Eye (tissue), 1 donor: Measurements from ENCODE around the gene SMIM11.
"Not testable (repeated sequence)": the region's sequence is repeated elsewhere in the genome, so short reads cannot be mapped to it uniquely, and the experiment has no call there.

Experiments used
- DNase-seq: peaks from one replicate; pipeline ENCODE4 v3.0.0-alpha.2; 2015

The SMIM11 gene

GRCh38 chr21:34357889-34358288, 17.4 kb upstream of the SMIM11 start:
- no peak for DNase-seq

- no peak for DNase-seq
These were observed 16.4 kb upstream of the SMIM11 start for GRCh38 chr21:34358866-34359265.

GRCh38 chr21:34360488-34361241, 14.6 kb upstream of the SMIM11 start:
- no peak for DNase-seq

- no peak for DNase-seq
These were observed 13.2 kb upstream of the SMIM11 start for GRCh38 chr21:34362136-34362444.

GRCh38 chr21:34362670-34363069, 12.6 kb upstream of the SMIM11 start:
- DNase-seq, result no peak

- DNase-seq, result no peak
These were observed 11.6 kb upstream of the SMIM11 start, which contains the start of gene KCNE2 for GRCh38 chr21:34363733-34364132. Gene KCNE2 (plus strand): TSS chr21:34364006. CDS start chr21:34370479, 6,473 bp downstream.

GRCh38 chr21:34364921-34365320, 10.4 kb upstream of the SMIM11 start:
- DNase-seq, result no peak

GRCh38 chr21:34365809-34366208, 9.5 kb upstream of the SMIM11 start:
- DNase-seq, result no peak

GRCh38 chr21:34367320-34367935, 7.9 kb upstream of the SMIM11 start:
- DNase-seq, result peak; percentile 85

GRCh38 chr21:34369741-34370140, 5.6 kb upstream of the SMIM11 start:
- no peak for DNase-seq

- DNase-seq, result no peak
These were observed 3.0 kb upstream of the SMIM11 start for GRCh38 chr21:34372321-34372720.

GRCh38 chr21:34374462-34374861, 845 bp upstream of the SMIM11 start:
- DNase-seq, result not testable (repeated sequence)

GRCh38 chr21:34375619-34375972, 289 bp downstream of the SMIM11 start:
- not testable (repeated sequence) for DNase-seq

GRCh38 chr21:34383138-34383537, 7.8 kb downstream of the SMIM11 start:
- not testable (repeated sequence) for DNase-seq

- DNase-seq, result not testable (repeated sequence)
These were observed 8.6 kb downstream of the SMIM11 start for GRCh38 chr21:34383724-34384415.

- DNase-seq, result not testable (repeated sequence)
These were observed 25.2 kb downstream of the SMIM11 start for GRCh38 chr21:34400522-34400921.

- DNase-seq, result not testable (repeated sequence)
These were observed 29.4 kb downstream of the SMIM11 start for GRCh38 chr21:34404742-34405141.

- DNase-seq, result not testable (repeated sequence)
These were observed 30.4 kb downstream of the SMIM11 start for GRCh38 chr21:34405686-34406085.

GRCh38 chr21:34406102-34406501, 30.8 kb downstream of the SMIM11 start:
- DNase-seq, result not testable (repeated sequence)

- not testable (repeated sequence) for DNase-seq
These were observed 31.4 kb downstream of the SMIM11 start for GRCh38 chr21:34406676-34407075.

GRCh38 chr21:34407294-34407693, 32.0 kb downstream of the SMIM11 start:
- DNase-seq, result not testable (repeated sequence)

GRCh38 chr21:34417448-34418077, 42.3 kb downstream of the SMIM11 start:
- DNase-seq, result not testable (repeated sequence)

- not testable (repeated sequence) for DNase-seq
These were observed 48.5 kb downstream of the SMIM11 start, which contains the start of gene SMIM34 for GRCh38 chr21:34423805-34424204. Gene SMIM34 (minus strand): TSS chr21:34423951. CDS start chr21:34423839, 112 bp downstream.
